Peyer's patch (tissue), 4 donors: ENCODE data around the gene PAFAH1B1. TPM values are rescaled to one million over a fixed set of nuclear protein-coding genes. Genes with fewer than 3 reads are reported as not detected.

ENCODE experiments used
- DNase-seq, 3 donors: peaks; one replicate each; pipeline ENCODE4 v3.0.0-alpha.2; 2017 to 2019
- H3K27ac ChIP-seq, 4 donors: fragments of 200-600 bp; sonication (generic); one replicate each; pipeline ENCODE4 v1.5.1; 2016 to 2019
- H3K27me3 ChIP-seq, 2 donors: fragments of 200-600 bp; sonication (generic); one replicate each; pipeline ENCODE4 v1.5.1; 2019
- H3K36me3 ChIP-seq, 3 donors: fragments of 200-600 bp; sonication (generic); one replicate each; pipeline ENCODE4 v1.5.1; 2016 to 2019
- H3K4me1 ChIP-seq, 4 donors: fragments of 200-600 bp; sonication (generic); one replicate each; pipeline ENCODE4 v1.5.1; 2016 to 2019
- H3K4me3 ChIP-seq, 4 donors: fragments of 200-600 bp; sonication (generic); 1 replicate in 3 of 4; 2 replicates in 1 of 4; pipeline ENCODE4 v1.5.1; 2016 to 2019; ENCODE audit warnings: mild to moderate bottlenecking in 1 of 4
- H3K9me3 ChIP-seq, 4 donors: fragments of 200-600 bp; sonication (generic); one replicate each; pipeline ENCODE4 v1.5.1; 2016 to 2019; ENCODE audit warnings: mild to moderate bottlenecking in 1 of 4
- CTCF ChIP-seq, 6 experiments: fragments of 450-650 bp in 4 of 6; fragments of 200-600 bp in 2 of 6; sonication (generic) in 1 of 6; IDR thresholded peaks; one replicate each; pipeline ENCODE4 v1.5.1; 2017 to 2019; ENCODE audit warnings: antibody characterized with exemption in 6 of 6, mild to moderate bottlenecking in 3 of 6, moderate library complexity in 1 of 6
- POLR2A ChIP-seq, 2 donors: fragments of 450-650 bp; IDR thresholded peaks; one replicate each; pipeline ENCODE4 v1.5.1; 2017; ENCODE audit warnings: antibody characterized with exemption in 2 of 2, mild to moderate bottlenecking in 2 of 2, moderate library complexity in 2 of 2
- small RNA-seq, 2 donors: library from RNA; depleted of rRNA; stranded (forward); fragments of <200 nt; gene quantifications; one replicate each; pipeline ENCODE3, GENCODE V24; 2016
- total RNA-seq, 4 donors: library from RNA; depleted of rRNA; stranded (reverse); fragments of >200 nt; gene quantifications; one replicate each; pipeline ENCODE4 v1.1.0, GENCODE V29; 2016

The PAFAH1B1 gene
- total RNA-seq, 4 donors from 2014 or later = 131 to 281 (median 141) TPM

- TF ChIP-seq POLR2A (IDR thresholded peaks at IDR 0.05) = no peak
- TF ChIP-seq CTCF (IDR thresholded peaks at IDR 0.05) = no peak
- H3K4me1 ChIP-seq = peaks cover 0 to 23% (median 4%) of the 10 kb centered on the region in 4 donors
- H3K27ac ChIP-seq = peak overlapping the region in 3 of 4 donors; percentile 27 to 82 (median 74)
- peak overlapping the region; percentile 5 to 53 (median 42) for H3K4me3 ChIP-seq
- no peaks in the 10 kb centered on the region for H3K36me3 ChIP-seq
- H3K9me3 ChIP-seq = no peaks in the 10 kb centered on the region
- DNase-seq = peak in 2 of 3 donors; percentile 69 to 75
- peaks cover 0 to 5% of the 10 kb centered on the region in 2 donors for H3K27me3 ChIP-seq
Measured at GRCh38 chr17:2723997-2724783, 130.7 kb downstream of the PAFAH1B1 start.

DNA sequence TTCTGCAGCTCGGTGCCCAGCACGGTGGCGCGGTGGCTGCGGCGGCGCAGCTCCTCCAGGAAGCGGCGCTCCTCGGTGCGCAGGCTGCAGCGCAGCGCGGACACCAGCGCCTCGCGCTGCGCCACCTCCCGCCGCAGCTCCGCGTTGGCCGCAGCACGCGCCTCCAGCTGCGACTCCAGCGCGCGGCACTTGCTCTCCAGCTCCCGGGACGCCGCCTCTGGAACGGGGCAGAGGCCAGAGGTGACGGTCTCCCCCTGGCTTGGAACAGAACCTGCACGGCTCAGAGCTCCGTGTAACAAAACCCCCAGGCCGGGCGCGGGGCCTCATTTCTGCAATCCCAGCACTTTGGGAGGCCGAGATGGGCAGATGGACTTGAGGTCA is 131.3 kb downstream of the PAFAH1B1 start:
- H3K27me3 ChIP-seq = peaks cover 0 to 5% of the 10 kb centered on the region in 2 donors
- peak overlapping the region in 2 of 4 donors; percentile 74 to 82 for H3K27ac ChIP-seq
- peak overlapping the region in 3 of 4 donors; percentile 38 to 53 (median 47) for H3K4me3 ChIP-seq
- peaks cover 0 to 23% (median 4%) of the 10 kb centered on the region in 4 donors for H3K4me1 ChIP-seq
- no peaks in the 10 kb centered on the region for H3K9me3 ChIP-seq
- no peaks in the 10 kb centered on the region for H3K36me3 ChIP-seq
- DNase-seq = peak in 2 of 3 donors; percentile 65 to 78
- TF ChIP-seq POLR2A (IDR thresholded peaks at IDR 0.05) (no peak), CTCF (IDR thresholded peaks at IDR 0.05) (peak in 4 of 6 experiments; percentile 10 to 61 (median 50))

DNA sequence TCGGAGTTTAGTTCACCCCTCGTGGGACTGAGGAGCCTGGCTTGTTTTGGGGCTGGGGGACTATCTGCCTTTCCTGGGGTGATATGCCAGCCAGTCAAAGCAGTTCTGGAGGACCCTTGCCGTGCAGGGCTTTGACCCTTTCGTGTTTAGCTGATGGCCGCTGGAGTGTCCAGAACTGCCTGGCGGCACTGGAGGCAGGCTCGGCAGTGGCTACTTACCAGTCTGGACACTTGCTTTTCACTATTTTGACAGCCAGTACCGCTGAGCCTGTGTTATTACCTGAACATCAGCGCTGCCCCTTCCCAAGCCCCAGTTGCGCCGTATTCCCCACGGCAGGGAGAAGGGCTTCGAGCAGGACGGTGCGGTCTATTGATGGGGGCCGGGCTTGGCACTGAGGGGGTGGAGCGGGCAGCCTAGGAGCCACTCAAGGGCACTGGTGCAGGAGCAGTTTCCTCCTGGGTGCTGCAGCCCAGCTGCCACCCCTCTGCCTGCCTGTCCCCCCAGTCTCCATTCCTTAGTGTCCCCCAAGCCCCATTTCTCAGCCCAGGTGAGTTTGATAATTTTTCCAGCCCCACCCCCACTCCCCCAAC is 137.4 kb downstream of the PAFAH1B1 start:
- H3K4me1 ChIP-seq = no peaks in the 10 kb centered on the region
- TF ChIP-seq CTCF (IDR thresholded peaks at IDR 0.05) = no peak
- no peak for TF ChIP-seq POLR2A (IDR thresholded peaks at IDR 0.05)
- no peaks in the 10 kb centered on the region for H3K9me3 ChIP-seq
- no peaks in the 10 kb centered on the region for H3K36me3 ChIP-seq
- H3K27ac ChIP-seq = no peak overlapping the region
- no peak for DNase-seq
- H3K27me3 ChIP-seq = no peaks in the 10 kb centered on the region
- H3K4me3 ChIP-seq = no peak overlapping the region

DNA sequence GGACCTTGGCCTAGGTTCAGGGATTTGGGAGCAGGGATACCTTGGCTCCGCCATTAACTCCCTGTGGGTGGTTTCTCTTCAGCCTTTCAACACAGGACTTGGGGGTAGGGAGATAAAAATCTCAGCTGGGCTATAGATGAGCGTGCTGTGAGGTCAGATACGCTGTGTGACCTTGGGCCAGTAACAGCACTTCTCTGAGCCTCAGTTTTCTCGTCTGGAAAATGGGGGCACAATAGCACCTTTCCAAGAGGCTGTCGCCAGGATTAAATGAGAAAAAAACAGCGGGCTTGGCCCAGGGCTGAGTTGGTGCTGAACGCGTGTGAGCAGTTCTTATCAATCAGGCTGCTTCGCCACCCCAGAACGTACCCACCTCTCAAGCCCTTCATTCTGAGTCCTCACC is 138.4 kb downstream of the PAFAH1B1 start:
- Histone ChIP-seq H3K4me1 (no peaks in the 10 kb centered on the region), H3K9me3 (no peaks in the 10 kb centered on the region), H3K27ac (no peak overlapping the region), H3K36me3 (no peaks in the 10 kb centered on the region), H3K27me3 (no peaks in the 10 kb centered on the region), H3K4me3 (no peak overlapping the region)
- TF ChIP-seq CTCF (IDR thresholded peaks at IDR 0.05) (no peak), POLR2A (IDR thresholded peaks at IDR 0.05) (no peak)
- DNase-seq = no peak

GRCh38 chr17:2734939-2735338 is 141.5 kb downstream of the PAFAH1B1 start:
- Histone ChIP-seq H3K4me1 (no peaks in the 10 kb centered on the region), H3K4me3 (no peak overlapping the region), H3K27ac (no peak overlapping the region), H3K36me3 (no peaks in the 10 kb centered on the region), H3K9me3 (no peaks in the 10 kb centered on the region), H3K27me3 (no peaks in the 10 kb centered on the region)
- TF ChIP-seq POLR2A (IDR thresholded peaks at IDR 0.05) (no peak), CTCF (IDR thresholded peaks at IDR 0.05) (no peak)
- DNase-seq = no peak

Small RNA genes lying within 50 kb of the gene (small RNA-seq; reads per million reads assigned to genes)
- gene MIR6776 = 0 reads per million in 2 donors
- 0 reads per million in 2 donors for gene RN7SL608P

Other genes with a start within 250 kb of the PAFAH1B1 start
- 10 to 100 TPM in 3 of 4 donors, 1 to 10 TPM in 1; 9.5 to 57.8 (median 39.0) TPM for gene MNT, start 192.6 kb upstream of the PAFAH1B1 start, total RNA-seq
- 10 to 100 TPM; 24.0 to 29.7 (median 27.9) TPM for gene METTL16, start 81.8 kb upstream of the PAFAH1B1 start, total RNA-seq
- gene CLUH, start 118.1 kb downstream of the PAFAH1B1 start, total RNA-seq = 100 to 1,000 TPM; 127 to 323 (median 225) TPM
- gene CCDC92B, start 156.0 kb downstream of the PAFAH1B1 start, total RNA-seq = 1 to 10 TPM in 2 of 4 donors, not detected in 2; 1.5 to 1.6 TPM
- 10 to 100 TPM; 30.6 to 60.2 (median 41.9) TPM for gene RAP1GAP2, start 202.8 kb downstream of the PAFAH1B1 start, total RNA-seq